SK-N-SH (cell line): Measurements from ENCODE around the gene SLC17A6.

Source experiments
- CTCF ChIP-seq: fragments of 200-600 bp; sonication (generic); IDR thresholded peaks from 2 replicates; pipeline ENCODE4 v1.6.1; 2017; ENCODE audit warnings: antibody characterized with exemption, mild to moderate bottlenecking, moderate library complexity
- EP300 ChIP-seq, 2 experiments: IDR thresholded peaks; 2 replicates each; pipeline versions ENCODE4 v1.4.0 to v1.6.1; 2012; ENCODE audit warnings: borderline replicate concordance in 1 of 2, low read depth in 1 of 2, low read length in 1 of 2
- EZH2phosphoT487 ChIP-seq: fragments of 200-600 bp; sonication (generic); IDR thresholded peaks from 2 replicates; pipeline ENCODE4 v1.6.1; 2017; ENCODE audit warnings: low read depth, mixed run types, mild to moderate bottlenecking, antibody characterized with exemption, moderate library complexity, borderline replicate concordance
- GATA2 ChIP-seq: sonication (generic); formaldehyde crosslinking; IDR thresholded peaks from 2 replicates; pipeline ENCODE4 v1.5.0; 2020; ENCODE audit warnings: mild to moderate bottlenecking, missing genetic modification reagents
- RCOR1 ChIP-seq: fragments of 150-350 bp; IDR thresholded peaks from 2 replicates; pipeline ENCODE4 v1.6.1; 2017; ENCODE audit warnings: antibody characterized with exemption, low read length

- TF ChIP-seq CTCF, result peak; percentile 43
- no peak for TF ChIP-seq RCOR1
- no peak for TF ChIP-seq EP300 (IDR thresholded peaks at IDR 0.05; ENCODE audit: borderline replicate concordance in 1 of 2, low read depth in 1 of 2, low read length in 1 of 2)
- no peak for TF ChIP-seq GATA2 (CRISPR knock-in tag)
- no peak for TF ChIP-seq EZH2phosphoT487
These were observed 88.7 kb downstream of the SLC17A6 start for GRCh38 chr11:22426915-22427314.
